Activated naive CD8-positive, alpha-beta T cell treated with anti-CD3 and anti-CD28 coated beads for 36 hours (primary cell): ENCODE results near the gene PRKD3. TPM values are rescaled to one million over a fixed set of nuclear protein-coding genes. Genes with fewer than 3 reads are reported as not detected.

Experiments
- total RNA-seq, 2 experiments: library from RNA; stranded (reverse); gene quantifications; one replicate each; pipeline ENCODE4 v1.2.3, GENCODE V29; 2021

PRKD3 gene
- total RNA-seq, 2 experiments from 2014 or later, result 41.7 to 42.1 TPM

Other genes with a start within 250 kb of the PRKD3 start
- 10 to 100 TPM; 14.5 to 14.6 TPM for gene HEATR5B, start 240.5 kb downstream of the PRKD3 start, total RNA-seq
- 10 to 100 TPM; 12.5 to 14.6 TPM for gene GPATCH11, start 240.3 kb downstream of the PRKD3 start, total RNA-seq
- gene EIF2AK2, start 167.9 kb downstream of the PRKD3 start, total RNA-seq, result 10 to 100 TPM; 68.7 to 74.8 TPM
- gene SULT6B1, start 136.2 kb downstream of the PRKD3 start, total RNA-seq, result not detected
- gene CEBPZOS, start 128.3 kb downstream of the PRKD3 start, total RNA-seq, result 10 to 100 TPM; 37.3 to 38.8 TPM
- 100 to 1,000 TPM; 102 to 119 TPM for gene CEBPZ, start 93.2 kb downstream of the PRKD3 start, total RNA-seq
- gene NDUFAF7, start 93.2 kb downstream of the PRKD3 start, total RNA-seq, result 10 to 100 TPM; 20.9 to 21.3 TPM
- gene QPCT, start 19.8 kb upstream of the PRKD3 start, total RNA-seq, result 1 to 10 TPM; 2.5 to 3.0 TPM